Left lung (tissue), 10 donors: ENCODE results near the gene EFNB1. TPM values are rescaled to one million over a fixed set of nuclear protein-coding genes. Genes with fewer than 3 reads are reported as not detected.
A peak's percentile ranks its signal among the peaks of the same experiment; 100 is the strongest.

Source experiments
- ATAC-seq: fragments of 200-7000 bp; cut with Tn5 transposase; one replicate; pipeline ENCODE4 v1.9.1; 2020; ENCODE audit warnings: moderate library complexity
- DNase-seq, 4 donors: peaks; one replicate each; pipeline ENCODE4 v3.0.0-alpha.2; 2013 to 2020
- H3K27ac ChIP-seq, 2 donors: fragments of 200-600 bp; sonication (generic) in 1 of 2; one replicate each; pipeline versions ENCODE4 v1.5.0 to v1.8.0; 2020 to 2021
- H3K27me3 ChIP-seq, 2 donors: fragments of 200-600 bp; sonication (generic) in 1 of 2; one replicate each; pipeline versions ENCODE4 v1.5.0 to v1.8.0; 2020 to 2021
- H3K36me3 ChIP-seq, 2 donors: fragments of 200-600 bp; sonication (generic) in 1 of 2; one replicate each; pipeline versions ENCODE4 v1.5.0 to v1.8.0; 2020 to 2021
- H3K4me1 ChIP-seq, 2 donors: fragments of 200-600 bp; one replicate each; pipeline ENCODE4 v1.8.0; 2021
- H3K4me3 ChIP-seq, 2 donors: fragments of 200-600 bp; sonication (generic) in 1 of 2; one replicate each; pipeline versions ENCODE4 v1.5.0 to v1.8.0; 2020 to 2021; ENCODE audit warnings: mild to moderate bottlenecking in 1 of 2
- H3K9me3 ChIP-seq, 2 donors: fragments of 200-600 bp; sonication (generic) in 1 of 2; one replicate each; pipeline versions ENCODE4 v1.5.0 to v1.8.0; 2020 to 2021
- CTCF ChIP-seq, 2 donors: fragments of 200-600 bp; sonication (generic) in 1 of 2; IDR thresholded peaks; one replicate each; pipeline versions ENCODE4 v1.5.0 to v1.8.0; 2021; ENCODE audit warnings: antibody characterized with exemption in 2 of 2
- intact Hi-C, 2 donors: fragments of 100-400 bp; cut with DNase I; formaldehyde crosslinking; loops; one replicate each; pipeline versions ENCODE4 v1.11.2 to v1.14.2; 2022
- polyA plus RNA-seq, 6 donors: library from polyadenylated mRNA; unstranded; fragments of 120-200 nt; gene quantifications; one replicate each; pipeline ENCODE4 v1.2.1, GENCODE V29; 2013; ENCODE audit not compliant: insufficient read length in 6 of 6
- total RNA-seq, 2 donors: library from RNA; stranded (reverse); fragmentation: NEBNext Ultra II Directional; extraction: Animal tissue kit (Norgen Biotek cat#: 25700); gene quantifications; one replicate each; pipeline ENCODE4 v1.2.1, GENCODE V29; 2021
- donor health status: DM: no; HTN: yes; CAD: no.
- donor health status: DM: no; HTN: no; CAD: no.

EFNB1 gene
- total and polyA plus RNA-seq, 8 donors: 34.8 to 69.9 (median 54.7) TPM

DNA sequence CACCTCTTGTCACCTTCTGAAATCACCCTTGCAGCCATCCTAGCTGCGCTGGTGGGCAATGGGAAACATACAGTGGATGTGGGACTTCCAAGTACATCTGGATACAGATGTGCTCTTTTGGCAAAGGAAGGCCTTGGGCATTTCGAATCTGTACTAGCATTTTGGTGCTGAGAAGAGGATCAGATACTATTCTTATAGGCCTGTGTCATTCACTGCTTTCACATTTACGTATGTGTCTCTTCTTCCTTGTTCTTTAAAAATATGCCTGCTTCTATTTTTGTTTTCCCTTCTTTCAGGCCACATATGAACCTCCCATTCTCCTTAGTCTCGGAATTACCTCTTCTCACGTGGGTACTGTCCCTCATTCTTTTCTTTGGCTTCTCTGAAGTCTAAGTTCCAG is 53.1 kb downstream of the EFNB1 start:
- intact Hi-C loops: no loop called here
- ATAC-seq (no peak), DNase-seq (no peak)
- Histone ChIP-seq H3K27me3 (peaks cover 0 to 4% of the 10 kb centered on the region in 2 donors), H3K27ac (no peak overlapping the region), H3K4me1 (no peaks in the 10 kb centered on the region), H3K4me3 (no peak overlapping the region), H3K36me3 (no peaks in the 10 kb centered on the region), H3K9me3 (no peaks in the 10 kb centered on the region)
- TF ChIP-seq CTCF (IDR thresholded peaks at IDR 0.05): no peak

GRCh38 chrX:68883800-68884199 is 55.0 kb downstream of the EFNB1 start:
- no peak for TF ChIP-seq CTCF (IDR thresholded peaks at IDR 0.05)
- no peaks in the 10 kb centered on the region for H3K9me3 ChIP-seq
- no peaks in the 10 kb centered on the region for H3K36me3 ChIP-seq
- H3K27me3 ChIP-seq: peaks cover 0 to 4% of the 10 kb centered on the region in 2 donors
- DNase-seq (peak in 1 of 4 donors; percentile 9), ATAC-seq (no peak)
- H3K4me3 ChIP-seq: no peak overlapping the region
- H3K4me1 ChIP-seq: no peaks in the 10 kb centered on the region
- no peak overlapping the region for H3K27ac ChIP-seq
- intact Hi-C loops: no loop called here

DNA sequence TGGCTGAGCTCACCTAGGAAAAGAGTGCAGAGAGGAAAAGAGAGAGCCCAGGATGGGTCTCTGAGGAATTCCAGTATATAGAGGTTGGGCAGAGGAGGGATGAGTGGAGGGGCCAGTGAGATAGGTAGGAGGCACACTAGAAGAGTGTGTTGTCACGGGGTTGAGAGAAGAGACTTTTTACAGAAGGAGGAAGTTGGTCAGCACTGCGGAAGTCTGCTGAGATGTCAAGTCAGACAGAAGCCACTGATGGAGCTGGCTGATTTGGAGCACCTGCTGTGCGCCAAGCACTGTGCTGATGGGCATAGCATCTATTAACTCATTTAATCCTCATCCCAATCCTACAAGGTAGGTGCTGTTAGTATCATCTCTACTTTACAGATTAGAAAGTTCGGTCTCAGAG is 60.4 kb downstream of the EFNB1 start:
- no peak for TF ChIP-seq CTCF (IDR thresholded peaks at IDR 0.05)

More for the DNA sequence above, 60.4 kb downstream of the EFNB1 start:
- H3K27me3 ChIP-seq: peaks cover 0 to 3% of the 10 kb centered on the region in 2 donors
- H3K36me3 ChIP-seq: no peaks in the 10 kb centered on the region
- ATAC-seq (no peak), DNase-seq (no peak)
- H3K4me1 ChIP-seq: peaks cover 0 to 8% of the 10 kb centered on the region in 2 donors
- intact Hi-C loops: no loop called here
- no peak overlapping the region for H3K27ac ChIP-seq
- no peak overlapping the region for H3K4me3 ChIP-seq
- H3K9me3 ChIP-seq: no peaks in the 10 kb centered on the region

Other genes starting within 250 kb of the EFNB1 start
- 10 to 100 TPM; 11.9 to 18.8 TPM for gene STARD8, start 181.4 kb upstream of the EFNB1 start, total RNA-seq
- 10 to 100 TPM; 13.1 to 19.8 (median 15.0) TPM for gene STARD8, start 181.4 kb upstream of the EFNB1 start, polyA plus RNA-seq